Islet of Langerhans (tissue), 1 donor: ENCODE results near the gene CALY.
A peak's percentile ranks its signal among the peaks of the same experiment; 100 is the strongest.

ENCODE experiments used
- FAIRE-seq: peaks from one replicate; lab custom pipeline; 2011; peaks lifted over from hg19 to GRCh38; lab: Jason Lieb, UNC

CALY gene

DNA sequence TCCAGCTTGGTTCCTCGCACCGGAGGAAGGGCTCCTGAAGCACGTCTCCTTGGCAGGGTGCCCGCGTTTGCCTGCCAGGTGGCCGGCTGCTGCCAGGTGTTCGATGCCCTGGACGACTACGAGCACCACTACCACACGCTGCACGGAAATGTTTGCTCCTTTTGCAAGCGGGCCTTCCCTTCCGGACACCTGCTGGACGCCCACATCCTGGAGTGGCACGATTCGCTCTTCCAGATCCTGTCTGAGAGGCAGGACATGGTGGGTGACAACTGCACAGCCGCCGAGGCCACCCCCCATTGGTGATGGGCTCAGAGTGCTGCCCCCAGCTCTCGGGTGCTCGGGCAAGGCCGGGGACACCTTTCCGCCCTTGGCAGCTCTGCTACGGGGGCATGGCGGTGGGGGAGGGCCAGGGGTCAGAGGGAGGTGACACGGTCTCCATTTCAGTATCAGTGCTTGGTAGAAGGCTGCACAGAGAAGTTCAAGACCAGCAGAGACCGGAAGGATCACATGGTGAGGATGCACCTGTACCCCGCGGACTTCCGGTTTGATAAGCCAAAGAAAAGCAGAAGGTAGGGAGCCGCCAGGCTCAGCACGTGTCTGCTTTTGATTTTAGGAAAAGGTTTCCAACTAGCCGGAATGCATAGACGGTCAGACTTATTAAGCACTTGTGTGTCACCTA lies 26.8 kb downstream of the CALY start:
- no peak for FAIRE-seq

DNA sequence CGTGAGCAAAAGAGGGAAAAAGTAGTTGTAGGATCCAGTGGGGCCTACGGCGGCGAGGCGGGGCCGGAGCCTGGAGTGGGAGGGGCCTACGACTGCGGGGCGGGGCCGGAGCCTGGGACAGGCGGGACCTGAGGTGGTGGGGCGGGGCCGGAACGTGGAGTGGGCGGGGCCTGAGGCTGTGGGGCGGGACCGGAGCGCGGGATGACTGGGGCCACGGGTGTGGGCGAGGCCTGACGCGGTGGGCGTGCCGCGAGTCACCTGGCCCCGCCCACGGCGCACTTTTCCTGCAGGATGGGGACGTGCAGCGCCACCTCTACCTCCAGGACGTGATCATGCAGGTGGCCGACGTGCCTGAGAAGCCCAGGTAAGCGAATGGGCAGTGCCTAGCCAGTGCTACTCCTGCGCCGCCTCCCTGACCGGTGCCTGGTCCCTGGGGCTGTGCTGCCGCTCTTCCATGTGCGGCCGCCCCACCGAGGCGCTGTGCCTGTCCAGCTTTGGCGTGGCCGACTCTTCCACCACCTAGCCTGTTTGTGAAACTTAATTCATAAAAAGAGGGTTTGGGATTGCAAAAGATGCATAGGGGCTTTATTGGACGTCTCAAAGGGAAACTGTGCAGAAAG lies 27.5 kb downstream of the CALY start:
- no peak for FAIRE-seq

DNA sequence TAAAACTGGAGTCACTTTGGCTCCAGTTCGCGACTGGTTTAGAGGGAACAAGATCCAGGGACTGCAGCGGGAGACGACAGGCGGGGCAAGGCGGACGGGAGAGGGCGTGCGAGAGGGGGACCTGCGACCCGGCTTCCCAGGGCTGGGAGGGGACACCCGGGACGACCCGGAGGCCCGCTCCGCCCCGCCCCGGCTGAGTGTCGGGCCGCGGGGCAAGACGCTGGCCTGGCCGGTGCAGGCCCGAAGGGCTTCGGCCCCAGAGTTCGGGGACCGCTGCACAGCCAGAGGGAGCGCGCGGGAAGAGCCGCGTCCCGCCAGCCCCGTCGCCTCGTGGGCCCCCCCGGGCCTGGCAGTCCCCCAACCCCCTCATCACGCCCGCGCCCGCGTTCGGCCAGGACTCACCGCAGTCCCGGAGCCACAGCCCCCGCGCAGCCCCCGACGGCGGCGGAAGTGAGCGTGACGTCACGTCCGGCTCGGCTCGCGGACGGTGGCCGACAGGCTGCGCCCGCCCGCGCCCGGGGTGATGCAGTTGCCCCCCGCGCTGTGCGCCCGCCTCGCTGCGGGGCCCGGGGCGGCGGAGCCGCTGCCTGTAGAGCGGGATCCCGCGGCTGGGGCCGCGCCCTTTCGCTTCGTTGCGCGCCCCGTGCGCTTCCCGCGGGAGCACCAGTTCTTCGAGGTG lies 28.1 kb downstream of the CALY start, which contains the start of the genes TUBGCP2 and ZNF511:
TUBGCP2 (minus strand) TSS at position 452 of the 679 bp plus-strand sequence. CDS start 5,931 bp downstream, outside the sequence.
ZNF511 (plus strand) TSS at position 494 of the 679 bp plus-strand sequence; CDS start at position 524, 30 bp downstream.
- no peak for FAIRE-seq

DNA sequence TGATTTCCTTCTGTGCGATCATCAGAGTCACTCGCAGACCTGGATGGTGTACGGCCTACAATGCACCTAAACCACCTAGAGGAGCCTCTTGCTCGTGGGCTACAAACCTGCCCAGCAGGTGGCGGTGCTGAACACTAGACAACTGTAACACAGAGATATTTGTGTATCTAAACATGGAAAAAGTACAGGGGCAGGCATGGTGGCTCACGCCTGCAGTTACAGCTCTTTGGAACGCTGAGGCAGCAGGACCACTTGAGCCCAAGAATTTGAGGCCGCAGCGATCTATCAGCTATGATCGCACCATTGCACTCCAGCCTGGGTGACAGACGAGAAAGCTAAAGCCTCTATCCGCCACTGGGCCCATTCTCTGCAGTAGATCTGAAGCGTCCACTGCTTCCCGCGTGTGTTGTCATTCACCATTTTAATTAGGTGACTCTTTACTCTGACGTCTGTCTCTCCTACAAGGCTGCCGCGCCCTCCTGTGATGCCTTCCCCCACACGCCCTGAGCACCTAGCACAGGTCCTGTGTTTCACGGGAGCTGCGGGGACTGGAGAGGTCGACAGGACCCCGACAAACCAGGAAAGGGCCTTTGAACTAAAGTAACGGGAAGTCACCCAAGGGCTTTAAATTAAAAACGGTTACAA lies 28.8 kb downstream of the CALY start:
- FAIRE-seq, result peak; percentile 90

DNA sequence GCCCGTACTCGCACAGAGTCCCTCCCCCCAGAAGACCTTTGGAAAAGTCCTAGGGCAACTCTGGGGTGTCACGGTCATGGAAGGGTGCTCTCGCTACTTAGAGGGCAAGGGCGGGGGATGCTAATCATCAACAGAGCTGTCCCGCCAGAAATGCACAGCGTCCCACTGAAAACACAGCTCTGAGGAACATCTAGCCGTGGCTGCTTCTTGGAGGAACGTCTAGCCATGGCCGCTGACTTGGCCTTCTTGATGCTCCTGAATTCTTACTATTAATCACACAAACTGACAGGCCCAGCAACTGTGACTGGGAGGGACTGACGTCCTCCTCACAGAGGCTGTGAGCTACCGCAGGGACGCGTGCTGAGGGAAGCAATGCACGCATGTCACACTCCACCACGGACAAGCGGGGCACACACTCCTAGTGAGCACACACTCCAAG lies 29.7 kb downstream of the CALY start:
- no peak for FAIRE-seq

DNA sequence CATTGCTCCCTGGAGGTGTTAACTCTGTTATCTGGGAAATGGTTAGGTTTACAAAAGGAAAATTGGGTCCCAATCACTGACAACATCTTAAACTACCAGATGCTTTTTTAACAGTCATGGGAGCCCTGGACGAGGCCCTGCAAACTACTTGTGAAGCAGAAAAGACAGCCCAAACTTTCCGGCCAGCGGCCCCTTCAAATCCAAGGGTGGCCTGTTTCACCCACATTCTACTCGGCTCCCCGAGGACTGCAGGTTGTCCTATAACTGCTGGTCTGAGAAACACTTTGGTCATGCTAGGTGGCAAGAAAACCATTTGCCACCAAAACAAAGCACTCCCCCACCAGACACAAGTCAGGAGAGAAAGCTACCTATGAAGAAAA lies 30.6 kb downstream of the CALY start:
- no peak for FAIRE-seq

DNA sequence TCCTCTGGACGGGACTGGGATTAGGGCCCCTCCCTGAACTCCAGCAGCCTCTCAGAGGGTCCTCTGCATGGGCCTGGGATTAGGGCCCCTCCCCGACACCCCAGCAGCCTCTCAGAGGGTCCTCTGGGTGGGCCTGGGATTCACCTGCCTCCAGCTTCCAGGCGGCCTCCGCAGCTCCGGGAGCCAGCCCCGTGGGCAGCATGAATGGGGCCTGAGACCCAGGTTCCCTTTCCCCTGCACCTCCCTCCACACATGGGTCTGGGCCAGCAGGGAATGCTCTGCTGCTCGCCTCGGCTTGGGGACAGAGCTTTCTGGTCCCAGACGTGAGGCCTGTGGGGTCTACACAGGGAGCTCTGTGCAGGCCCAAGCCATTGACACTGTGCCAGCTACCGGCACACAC lies 33.5 kb downstream of the CALY start:
- FAIRE-seq, result no peak

DNA sequence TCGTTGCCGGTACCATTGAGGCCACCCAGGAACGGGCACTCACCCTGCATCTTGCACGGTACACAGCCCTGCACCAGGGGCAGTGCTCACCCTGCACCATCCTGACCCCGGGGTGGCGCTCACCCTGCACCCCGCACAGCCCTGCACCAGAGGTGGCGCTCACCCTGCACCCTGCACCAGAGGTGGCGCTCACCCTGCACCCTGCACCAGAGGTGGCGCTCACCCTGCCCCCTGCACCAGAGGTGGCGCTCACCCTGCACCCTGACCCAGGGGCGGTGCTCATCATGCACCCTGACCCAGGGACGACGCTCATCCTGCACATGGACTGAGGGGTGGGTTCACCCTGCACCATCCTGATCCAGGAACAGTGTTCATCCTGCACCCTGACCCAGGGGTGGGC lies 34.5 kb downstream of the CALY start:
- FAIRE-seq, result no peak

DNA sequence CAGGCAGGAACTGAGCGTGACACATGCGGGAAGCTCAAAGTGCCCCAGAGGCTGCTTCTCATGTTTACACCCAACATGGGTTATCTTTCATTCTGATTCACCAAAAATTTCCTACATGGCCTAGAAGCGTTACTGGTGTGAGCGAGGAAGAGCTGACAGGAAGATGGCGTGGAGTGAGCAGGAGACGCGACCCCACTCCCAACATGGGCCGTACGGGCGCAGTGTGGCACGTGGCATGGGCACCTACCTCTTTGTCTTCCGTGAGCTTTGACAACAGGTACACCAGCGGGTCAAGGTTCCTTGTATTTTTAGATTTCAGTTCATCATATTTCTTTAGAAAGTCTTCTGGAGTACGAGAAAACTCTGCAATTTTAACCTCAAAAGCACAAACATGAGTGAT lies 37.0 kb downstream of the CALY start:
- no peak for FAIRE-seq

DNA sequence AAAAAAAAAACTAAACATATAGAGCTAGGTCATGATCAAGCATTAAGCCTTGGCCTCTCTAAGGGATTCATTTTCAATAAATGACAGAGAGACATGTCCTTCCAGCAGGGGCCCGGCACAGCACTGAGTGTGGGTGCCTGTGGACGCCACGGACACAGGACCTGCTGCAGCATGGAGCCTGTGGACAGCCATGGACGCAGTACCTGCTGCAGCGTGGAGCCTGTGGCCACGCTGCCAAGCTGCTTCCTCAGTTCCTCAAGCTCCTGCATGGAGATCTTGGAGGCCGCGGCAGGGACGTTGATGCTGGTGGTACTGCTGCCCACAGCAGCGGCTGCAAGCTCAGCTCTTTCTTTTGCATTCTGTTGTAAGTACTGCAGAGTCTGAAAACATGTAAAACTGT lies 37.5 kb downstream of the CALY start:
- no peak for FAIRE-seq

DNA sequence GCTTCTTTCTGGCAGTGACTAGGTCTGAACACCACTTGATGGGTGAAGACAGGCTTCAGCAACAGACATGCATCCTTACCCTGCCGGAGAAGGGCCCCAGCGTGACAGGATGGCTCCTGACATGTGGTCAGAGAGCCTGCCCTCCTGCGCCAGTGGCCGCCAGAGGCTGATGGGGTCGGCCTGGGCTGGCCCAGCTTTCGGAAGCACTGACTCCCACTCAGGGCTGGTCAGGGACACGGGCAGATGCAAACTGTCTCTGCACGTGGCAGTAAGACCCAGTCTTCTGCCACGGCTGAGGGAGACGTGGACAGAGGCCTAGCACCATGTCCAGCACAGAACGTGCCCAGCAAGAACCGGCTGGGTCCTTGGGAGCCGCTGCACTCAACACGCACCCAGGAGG lies 38.2 kb downstream of the CALY start:
- no peak for FAIRE-seq

DNA sequence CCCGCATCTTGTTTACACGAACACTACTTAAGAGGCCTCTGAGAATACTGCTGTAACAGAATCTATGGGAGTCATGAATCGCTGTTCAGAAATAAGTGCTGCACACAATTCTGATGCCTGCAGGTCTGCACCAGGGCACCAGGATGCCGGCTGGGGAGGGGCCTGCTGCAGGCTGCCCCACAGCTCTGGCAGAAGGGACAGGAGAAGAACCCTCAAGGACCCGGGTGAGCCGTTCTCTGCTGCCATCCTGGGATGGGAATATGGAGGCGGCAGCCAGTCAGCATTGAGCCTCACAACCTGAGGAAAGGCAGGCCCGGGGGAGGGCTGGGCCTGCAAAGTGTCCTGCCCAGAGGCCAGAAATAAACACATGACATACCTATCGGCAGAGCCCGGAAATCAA lies 39.2 kb downstream of the CALY start:
- no peak for FAIRE-seq

DNA sequence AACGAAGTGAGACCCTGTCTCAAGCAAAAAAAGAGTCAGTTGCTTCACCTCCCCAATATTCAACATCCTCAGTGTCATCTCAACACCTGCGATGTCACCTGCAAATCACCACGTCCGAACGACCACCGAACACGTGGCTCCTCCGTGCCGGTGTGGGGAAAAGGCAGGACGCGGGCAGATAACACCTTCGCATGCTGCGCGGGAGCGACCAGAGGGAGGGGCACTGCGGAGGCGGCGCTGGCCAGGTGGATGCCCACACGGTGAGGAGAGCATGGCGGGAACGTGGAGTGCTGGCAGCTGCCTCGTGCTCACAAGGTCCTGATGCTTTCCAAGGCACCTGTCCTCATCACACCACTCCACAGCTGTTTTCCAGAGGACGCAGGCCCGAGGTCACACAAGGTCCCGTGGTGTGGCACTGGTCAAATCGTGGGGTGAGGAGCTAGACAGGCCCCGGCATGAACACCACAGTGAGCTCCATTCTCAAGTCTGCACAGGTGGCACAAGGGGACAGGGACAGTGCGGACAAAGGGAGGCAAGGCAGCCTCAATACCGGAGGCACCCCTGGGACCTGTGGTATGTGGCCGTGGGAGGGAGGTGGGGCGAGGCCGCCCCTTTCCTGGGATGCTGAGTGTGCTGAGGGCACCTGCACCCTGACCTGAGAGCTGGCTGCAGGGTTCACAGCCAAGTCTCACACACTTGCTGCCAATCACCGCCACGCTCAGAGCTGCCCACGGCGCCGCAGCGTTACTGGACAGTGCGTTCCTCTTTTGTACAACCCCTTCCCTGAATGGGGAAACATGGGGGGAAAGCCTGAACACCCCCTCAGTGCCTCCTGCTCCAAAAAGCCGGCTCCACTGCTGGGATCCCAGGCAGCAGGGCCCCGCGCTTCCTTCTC lies 41.0 kb downstream of the CALY start:
- FAIRE-seq, result no peak

DNA sequence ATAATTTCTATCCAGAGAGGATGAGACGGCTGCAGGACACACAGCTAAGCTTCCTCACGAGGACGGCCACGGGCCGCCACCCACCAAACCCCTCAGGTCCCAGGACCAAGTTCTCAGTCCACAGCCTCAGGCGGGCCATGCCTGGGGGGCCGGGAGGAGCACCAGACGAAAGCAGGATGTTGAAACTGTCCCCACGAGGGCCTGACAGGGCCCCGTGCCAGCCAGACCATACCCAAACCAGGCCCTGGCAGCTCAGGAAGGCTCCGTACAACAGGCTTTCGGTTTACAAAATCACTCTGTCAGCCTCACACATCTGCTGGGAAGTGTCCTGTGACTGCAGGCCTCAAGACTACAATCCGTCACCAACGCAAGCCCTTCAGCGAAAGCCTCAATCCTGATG lies 42.5 kb downstream of the CALY start:
- FAIRE-seq, result no peak

DNA sequence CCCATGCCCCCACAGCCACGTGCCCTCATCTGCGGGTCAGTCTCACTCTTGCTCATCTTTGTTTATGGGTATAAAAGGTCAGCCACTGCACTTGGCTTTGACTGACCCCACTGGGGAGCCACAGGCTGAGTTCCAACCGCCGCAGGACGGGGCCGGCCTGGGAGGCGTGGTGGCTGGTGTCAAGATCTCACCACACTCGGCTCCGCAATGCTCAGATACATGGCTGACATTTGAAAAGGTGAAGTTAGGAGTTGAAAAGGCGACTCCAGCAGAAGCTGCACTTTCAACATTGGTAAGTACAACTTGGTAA lies 42.9 kb downstream of the CALY start:
- no peak for FAIRE-seq

DNA sequence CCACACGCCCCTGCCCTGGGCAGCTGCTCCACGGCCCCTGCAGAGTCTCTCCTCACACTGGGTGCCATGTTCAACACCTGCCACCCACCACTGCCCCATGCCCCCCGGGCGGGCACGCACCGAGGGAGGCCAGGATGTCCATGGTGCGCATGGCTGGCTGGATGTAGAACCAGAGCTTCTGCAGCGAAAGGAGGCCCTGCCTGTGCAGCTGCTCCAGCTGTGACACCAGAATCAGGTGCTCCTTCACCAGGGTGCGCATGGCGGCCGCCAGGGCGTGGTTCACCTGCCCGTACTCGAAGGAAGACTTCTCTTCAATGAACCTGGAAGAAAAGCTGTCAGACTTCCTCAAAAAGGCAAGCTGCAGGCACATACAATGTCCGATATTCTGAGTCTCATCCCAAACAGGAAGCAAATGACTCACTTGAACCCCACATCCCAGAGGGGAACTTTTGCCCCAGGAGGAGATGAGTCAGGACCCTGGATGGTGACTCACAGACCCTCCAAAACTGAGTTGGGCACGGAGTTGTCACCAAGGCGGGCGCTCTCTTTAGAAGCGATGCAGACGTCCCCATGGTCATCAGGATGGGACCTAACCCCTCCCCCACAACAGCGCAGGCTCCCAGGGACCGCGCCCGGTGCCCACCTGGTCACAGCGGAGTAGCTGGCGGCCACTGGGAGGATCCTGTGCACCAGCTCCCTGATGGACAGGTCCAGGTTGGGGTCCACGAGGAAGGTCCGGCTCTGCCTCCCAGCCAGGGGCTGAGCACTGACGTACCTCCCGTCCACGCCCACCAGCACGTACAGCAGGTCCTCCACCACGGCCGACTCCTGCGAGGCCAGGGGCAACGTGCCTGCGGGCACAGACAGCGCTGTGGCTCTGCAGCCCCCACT lies 43.5 kb downstream of the CALY start:
- no peak for FAIRE-seq

DNA sequence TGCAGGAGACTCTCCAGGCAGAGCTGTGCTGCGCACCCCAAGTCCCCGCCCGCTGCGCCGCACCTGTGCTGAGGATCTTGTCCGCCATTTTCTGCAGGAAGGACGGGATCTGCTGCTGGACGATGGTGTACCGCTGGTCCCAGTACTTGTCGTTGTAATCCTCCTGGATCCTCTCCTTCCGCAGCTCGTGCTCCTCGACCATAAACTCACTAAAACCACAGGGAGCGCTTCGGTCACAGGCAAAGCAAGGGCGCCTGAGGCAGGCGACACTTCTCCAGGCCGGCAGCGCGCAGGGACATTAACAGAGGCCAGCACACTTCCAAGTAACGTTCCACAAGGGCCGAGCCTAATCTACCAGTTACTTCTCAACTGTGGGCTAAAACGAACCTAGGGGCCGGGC lies 46.9 kb downstream of the CALY start:
- FAIRE-seq, result no peak

DNA sequence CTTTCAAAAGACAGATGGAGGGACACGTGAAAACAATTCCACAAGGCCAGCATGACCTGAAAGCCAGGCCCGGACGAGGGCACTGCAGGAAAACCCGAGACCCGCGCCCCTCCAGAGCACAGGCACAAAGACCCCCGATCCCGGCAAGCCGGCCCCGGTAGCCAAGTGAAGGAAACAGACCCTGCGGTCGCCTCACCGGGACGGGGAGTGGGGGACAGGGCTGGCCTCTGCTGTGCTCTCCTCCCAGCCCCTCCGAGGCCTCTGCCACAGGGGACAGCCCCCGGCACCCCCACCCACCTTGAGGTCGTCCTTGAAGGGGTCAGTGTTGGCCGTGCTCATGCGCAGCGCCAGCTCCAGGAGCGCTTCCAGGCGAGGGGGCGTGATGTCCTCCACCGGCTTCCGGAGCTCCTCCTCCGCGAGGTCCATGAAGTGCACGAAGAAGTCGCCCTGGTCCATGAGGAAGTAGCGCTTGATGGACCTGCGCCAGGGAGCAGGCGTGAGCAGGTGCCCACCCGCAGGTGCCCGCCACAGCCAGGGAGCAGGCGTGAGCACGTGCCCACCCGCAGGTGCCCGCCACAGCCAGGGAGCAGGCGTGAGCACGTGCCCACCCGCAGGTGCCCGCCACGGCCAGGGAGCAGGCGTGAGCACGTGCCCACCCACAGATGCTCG lies 48.7 kb downstream of the CALY start:
- no peak for FAIRE-seq

DNA sequence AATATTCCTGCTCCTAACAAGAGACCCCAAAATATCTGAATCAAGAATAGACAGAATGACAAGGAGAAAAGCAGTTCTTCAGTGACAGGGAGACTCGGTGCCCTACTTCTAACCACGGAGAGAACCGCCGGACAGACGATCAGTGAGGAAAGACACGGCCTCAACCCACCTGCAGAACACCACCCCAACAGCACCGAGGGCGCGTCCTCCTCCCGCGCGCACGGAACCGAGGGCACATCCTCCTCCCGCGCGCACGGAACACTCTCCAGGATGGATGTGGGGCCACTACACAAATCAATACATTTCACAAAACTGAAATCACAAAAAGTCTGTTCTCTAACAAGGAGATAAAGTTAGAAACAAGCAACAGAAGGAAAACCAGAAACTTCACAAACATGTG lies 50.3 kb downstream of the CALY start:
- FAIRE-seq, result no peak

DNA sequence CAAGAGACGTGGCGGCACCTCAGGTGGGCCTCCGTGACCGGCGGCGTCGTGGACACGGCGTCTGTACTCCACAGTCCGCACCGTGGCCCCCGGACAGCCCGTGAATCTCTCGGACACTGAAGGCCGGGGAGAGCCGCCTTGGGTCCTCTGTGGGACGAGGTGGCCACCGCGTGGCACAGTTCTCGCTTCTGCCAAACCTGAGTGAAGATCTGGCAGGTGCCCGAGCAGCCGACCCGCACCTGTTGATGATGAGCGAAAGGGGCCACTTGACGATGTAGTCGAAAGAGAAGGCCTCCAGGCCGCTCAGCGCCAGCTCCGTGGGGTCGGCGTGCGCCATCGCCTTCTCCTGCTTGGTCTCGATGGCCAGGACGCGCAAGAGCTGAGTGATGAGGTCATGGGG lies 51.5 kb downstream of the CALY start:
- FAIRE-seq, result no peak

DNA sequence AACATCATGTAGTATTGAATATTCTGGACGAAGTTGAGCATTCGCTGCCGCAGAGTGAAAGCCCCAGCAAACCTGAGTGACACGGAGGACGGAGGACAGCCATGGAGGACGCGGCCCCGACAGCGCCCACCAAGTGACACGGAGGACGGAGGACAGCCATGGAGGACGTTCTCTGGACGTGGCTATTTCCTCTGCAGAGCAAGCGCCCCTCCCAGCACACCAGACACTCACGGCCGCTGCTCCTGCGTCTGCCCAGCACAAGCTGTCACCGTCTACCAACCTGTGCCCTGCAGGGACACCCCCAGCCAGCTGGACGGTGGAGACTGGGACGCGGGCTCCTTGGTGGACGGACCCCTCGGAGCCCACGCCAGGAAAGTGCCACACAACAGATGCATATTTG lies 52.8 kb downstream of the CALY start:
- no peak for FAIRE-seq
